DOHH2 (cell line): ENCODE results near the gene SLC2A2.

ENCODE experiments used
- H3F3A ChIP-seq: fragments of 200-600 bp; sonication (generic), shearing (Covaris generic); 2 replicates; pipeline ENCODE4 v1.6.0; 2016; ENCODE audit warnings: antibody characterized with exemption, mild to moderate bottlenecking; ENCODE audit not compliant: control insufficient read depth, insufficient read depth
- H3K27ac ChIP-seq: fragments of 200-600 bp; sonication (generic); 2 replicates; pipeline ENCODE4 v1.5.1; 2014; ENCODE audit warnings: low read depth, mild to moderate bottlenecking, low read length, moderate library complexity
- H3K27me3 ChIP-seq: fragments of 200-600 bp; sonication (generic); 2 replicates; pipeline ENCODE4 v1.6.1; 2014; ENCODE audit warnings: mild to moderate bottlenecking, low read length, mixed read lengths; ENCODE audit not compliant: control insufficient read depth
- H3K36me3 ChIP-seq: fragments of 200-600 bp; sonication (generic); 2 replicates; pipeline ENCODE4 v1.6.1; 2014; ENCODE audit warnings: mild to moderate bottlenecking, low read length, moderate library complexity, mixed read lengths; ENCODE audit not compliant: control insufficient read depth
- H3K4me1 ChIP-seq: fragments of 200-600 bp; sonication (generic); 2 replicates; pipeline ENCODE4 v1.6.1; 2014; ENCODE audit warnings: mild to moderate bottlenecking, low read length, mixed read lengths; ENCODE audit not compliant: control insufficient read depth
- H3K4me2 ChIP-seq: fragments of 200-600 bp; sonication (generic); 2 replicates; pipeline ENCODE4 v1.6.0; 2014; ENCODE audit warnings: mild to moderate bottlenecking, low read length, moderate library complexity
- H3K4me3 ChIP-seq: fragments of 200-600 bp; sonication (generic); 2 replicates; pipeline ENCODE4 v1.5.1; 2014; ENCODE audit warnings: mild to moderate bottlenecking, low read length, mixed read lengths
- H3K79me2 ChIP-seq: fragments of 200-600 bp; sonication (generic); 2 replicates; pipeline ENCODE4 v1.6.1; 2014; ENCODE audit warnings: mild to moderate bottlenecking, low read length, mixed read lengths; ENCODE audit not compliant: control insufficient read depth
- H3K9me2 ChIP-seq: fragments of 200-600 bp; sonication (generic); replicated peaks from 2 replicates; pipeline ENCODE4 v1.6.1; 2014; ENCODE audit warnings: mild to moderate bottlenecking, low read length, mixed read lengths; ENCODE audit not compliant: control insufficient read depth
- H3K9me3 ChIP-seq: fragments of 200-600 bp; sonication (generic); 2 replicates; pipeline ENCODE4 v1.6.1; 2014; ENCODE audit warnings: antibody characterized with exemption, low read length, mixed read lengths; ENCODE audit not compliant: control insufficient read depth, insufficient read depth
- H4K20me1 ChIP-seq: fragments of 200-600 bp; sonication (generic); 2 replicates; pipeline ENCODE4 v1.6.0; 2014; ENCODE audit warnings: low read depth, mild to moderate bottlenecking, antibody characterized with exemption, low read length, moderate library complexity; ENCODE audit not compliant: control insufficient read depth, insufficient read depth
- CTCF ChIP-seq: fragments of 200-600 bp; sonication (generic); IDR thresholded peaks from one replicate; pipeline ENCODE4 v1.5.1; 2014; ENCODE audit warnings: antibody characterized with exemption, mild to moderate bottlenecking, low read depth, low read length; ENCODE audit not compliant: poor library complexity, severe bottlenecking
- EZH2phosphoT487 ChIP-seq: fragments of 200-600 bp; sonication (generic); IDR thresholded peaks from 2 replicates; pipeline ENCODE4 v1.6.1; 2017; ENCODE audit warnings: borderline replicate concordance, mild to moderate bottlenecking, antibody characterized with exemption, low read length, moderate library complexity, mixed read lengths

Gene SLC2A2

GRCh38 chr3:170982733-170983132, 43.8 kb downstream of the SLC2A2 start:
- no peak overlapping the region for H3K4me2 ChIP-seq
- H3K9me3 ChIP-seq, result no peaks in the 10 kb centered on the region
- H3K4me3 ChIP-seq, result no peak overlapping the region
- H3K79me2 ChIP-seq, result no peaks in the 10 kb centered on the region
- no peaks in the 10 kb centered on the region for H3K4me1 ChIP-seq
- no peaks in the 10 kb centered on the region for H3F3A ChIP-seq
- H4K20me1 ChIP-seq, result no peaks in the 10 kb centered on the region
- H3K36me3 ChIP-seq, result no peaks in the 10 kb centered on the region
- TF ChIP-seq CTCF (no peak), EZH2phosphoT487 (no peak)
- H3K9me2 ChIP-seq, result no peaks in the 10 kb centered on the region
- H3K27me3 ChIP-seq, result no peaks in the 10 kb centered on the region
- no peak overlapping the region for H3K27ac ChIP-seq

- H4K20me1 ChIP-seq, result no peaks in the 10 kb centered on the region
- no peaks in the 10 kb centered on the region for H3K36me3 ChIP-seq
- H3K27me3 ChIP-seq, result no peaks in the 10 kb centered on the region
- TF ChIP-seq CTCF (no peak), EZH2phosphoT487 (no peak)
- H3K4me1 ChIP-seq, result no peaks in the 10 kb centered on the region
- no peaks in the 10 kb centered on the region for H3K9me2 ChIP-seq
- H3F3A ChIP-seq, result no peaks in the 10 kb centered on the region
- H3K79me2 ChIP-seq, result no peaks in the 10 kb centered on the region
- no peak overlapping the region for H3K4me3 ChIP-seq
- no peak overlapping the region for H3K27ac ChIP-seq
- no peaks in the 10 kb centered on the region for H3K9me3 ChIP-seq
- H3K4me2 ChIP-seq, result no peak overlapping the region
These were observed 46.1 kb downstream of the SLC2A2 start for GRCh38 chr3:170980399-170980798.

GRCh38 chr3:170977949-170978745, 48.4 kb downstream of the SLC2A2 start:
- H3K9me2 ChIP-seq, result no peaks in the 10 kb centered on the region
- H3K4me3 ChIP-seq, result no peak overlapping the region
- no peaks in the 10 kb centered on the region for H3K36me3 ChIP-seq
- H3K4me1 ChIP-seq, result no peaks in the 10 kb centered on the region
- H3K79me2 ChIP-seq, result no peaks in the 10 kb centered on the region
- no peaks in the 10 kb centered on the region for H4K20me1 ChIP-seq
- H3K4me2 ChIP-seq, result no peak overlapping the region
- no peaks in the 10 kb centered on the region for H3F3A ChIP-seq
- no peak for TF ChIP-seq EZH2phosphoT487
- no peak for TF ChIP-seq CTCF
- H3K9me3 ChIP-seq, result no peaks in the 10 kb centered on the region
- no peaks in the 10 kb centered on the region for H3K27me3 ChIP-seq
- H3K27ac ChIP-seq, result no peak overlapping the region
